Hypothalamus (tissue), 51 donors: ENCODE data around the gene DUS2.
"Not testable (repeated sequence)": the region's sequence is repeated elsewhere in the genome, so short reads cannot be mapped to it uniquely, and the experiment has no call there.

ENCODE experiments used
- DNase-seq, 51 donors: peaks; one replicate each; lab custom pipeline; 2025; lab: John Stamatoyannopoulos, UW

The DUS2 gene

DNA sequence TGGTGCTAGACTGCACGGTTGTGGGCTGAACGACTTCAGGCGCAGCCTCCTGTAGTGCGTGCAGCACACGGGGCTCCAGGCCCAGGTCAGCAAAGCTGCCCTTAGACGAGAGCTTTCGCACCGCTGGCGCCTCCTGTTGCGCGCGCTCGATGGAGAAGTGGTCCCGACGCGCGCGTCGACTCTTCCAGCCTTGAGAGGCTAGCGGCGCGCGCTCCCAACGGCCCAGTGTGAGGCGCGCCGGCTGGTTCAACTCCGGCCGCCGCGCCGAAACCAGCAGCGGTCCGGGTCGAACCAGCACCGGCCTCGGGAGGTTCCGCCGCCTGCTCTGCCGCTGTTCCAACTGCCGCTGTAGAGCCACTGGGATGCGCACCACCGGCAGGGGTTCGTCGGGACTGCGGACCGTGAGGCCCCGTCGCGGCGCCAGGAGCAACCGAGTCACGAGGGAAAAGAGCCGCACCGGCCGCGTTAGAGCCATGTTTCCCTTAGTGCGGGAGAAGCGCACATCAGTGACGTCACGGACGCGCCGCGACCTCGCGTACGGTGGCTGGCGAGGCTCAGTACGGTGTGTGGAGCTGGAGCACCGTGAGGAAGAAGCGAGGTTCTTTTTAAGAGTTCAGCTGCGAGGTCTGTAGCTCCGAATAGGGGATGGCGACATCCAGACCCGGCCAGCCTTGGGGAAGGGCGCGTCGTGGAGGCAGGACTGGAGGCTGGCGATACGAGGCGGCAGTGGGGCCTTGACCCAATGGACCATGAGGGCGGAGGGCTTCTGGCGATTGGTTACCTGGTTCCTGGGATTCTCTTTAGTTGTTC is at the start of gene DUS2, which contains the start of gene DDX28:
DUS2 (plus strand) TSS at position 557 of the 810 bp plus-strand sequence. CDS start 14,740 bp downstream, outside the sequence.
DDX28 (minus strand) TSS at position 505 of the 810 bp plus-strand sequence; CDS start at position 475, 30 bp downstream.
- peak; percentile 29 to 96 (median 85) for DNase-seq

DNA sequence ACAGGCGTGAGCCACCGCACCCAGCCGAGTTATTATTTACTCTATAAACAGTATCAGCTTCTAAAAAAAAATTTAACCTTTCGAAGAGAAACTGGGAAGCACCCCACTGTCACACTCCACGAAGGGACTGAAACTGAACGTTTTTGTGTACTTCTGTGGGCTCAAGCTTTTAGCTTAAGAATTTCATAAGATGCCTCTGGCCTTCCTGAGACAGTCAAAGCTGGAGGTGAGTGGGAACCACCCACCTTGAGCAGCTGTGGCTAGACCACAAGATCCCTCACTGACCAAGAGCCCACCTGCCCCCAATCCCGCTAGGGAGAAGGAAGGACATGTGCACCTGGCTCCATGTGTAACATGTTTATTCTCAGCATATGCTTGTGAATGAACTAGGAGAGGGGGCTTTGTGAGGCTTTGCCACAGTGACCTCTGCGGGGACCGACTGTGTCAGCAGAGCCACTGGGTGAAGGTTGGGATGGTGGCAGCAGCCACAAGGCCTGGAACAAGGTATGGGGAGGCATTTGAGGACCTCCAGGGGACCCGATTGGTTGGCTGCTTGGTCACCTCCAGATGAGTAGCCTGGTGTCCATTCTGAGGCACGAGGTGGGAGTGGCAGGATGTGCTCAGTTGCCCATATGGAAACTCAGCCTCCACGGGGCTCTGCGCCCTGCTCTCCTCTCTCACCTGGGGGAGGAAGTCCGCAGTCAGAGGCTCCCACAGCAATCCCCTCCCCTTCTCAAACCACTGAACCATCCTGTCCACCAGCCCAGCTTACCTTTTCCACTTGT is 47.6 kb upstream of the DUS2 start:
- DNase-seq, result no peak

- DNase-seq, result no peak
Measured at GRCh38 chr16:67976205-67976604, 46.9 kb upstream of the DUS2 start.

- no peak for DNase-seq
Measured at GRCh38 chr16:67977005-67977404, 46.1 kb upstream of the DUS2 start.

GRCh38 chr16:67977469-67978227 is 45.4 kb upstream of the DUS2 start:
- no peak for DNase-seq

- DNase-seq, result no peak
Measured at GRCh38 chr16:67979955-67980678, 43.0 kb upstream of the DUS2 start, which contains the start of gene DPEP3. Gene DPEP3, minus strand, starts transcription at chr16:67980499. Its CDS starts 119 bp downstream, at chr16:67980380.

DNA sequence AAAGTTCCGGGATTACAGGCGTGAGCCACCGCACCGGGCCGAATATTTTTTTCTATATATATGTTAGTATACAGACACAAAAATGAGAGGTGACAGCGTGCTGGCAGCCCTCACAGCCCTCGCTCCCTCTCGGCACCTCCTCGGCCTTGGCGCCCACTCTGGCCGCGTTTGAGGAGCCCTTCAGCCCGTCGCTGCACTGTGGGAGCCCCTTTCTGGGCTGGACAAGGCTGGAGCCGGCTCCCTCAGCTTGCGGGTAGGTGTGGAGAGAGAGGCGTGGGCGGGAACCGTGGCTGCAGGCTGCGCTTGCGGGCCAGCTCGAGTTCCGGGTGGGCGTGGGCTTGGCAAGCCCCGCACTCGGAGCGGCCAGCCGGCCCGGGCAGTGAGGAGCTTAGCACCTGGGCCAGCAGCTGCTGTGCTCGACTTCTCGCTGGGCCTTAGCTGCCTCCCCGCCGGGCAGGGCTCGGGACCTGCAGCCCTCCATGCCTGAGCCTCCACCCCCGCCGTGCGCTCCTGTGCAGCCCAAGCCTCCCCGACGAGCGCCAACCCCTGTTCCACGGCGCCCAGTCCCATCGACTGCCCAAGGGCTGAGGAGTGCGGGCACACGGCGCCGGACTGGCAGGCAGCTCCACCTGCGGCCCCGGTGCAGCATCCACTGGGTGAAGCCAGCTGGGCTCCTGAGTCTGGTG is 40.9 kb upstream of the DUS2 start:
- DNase-seq, result no peak

GRCh38 chr16:67986949-67987348 is 36.1 kb upstream of the DUS2 start:
- DNase-seq, result no peak

DNA sequence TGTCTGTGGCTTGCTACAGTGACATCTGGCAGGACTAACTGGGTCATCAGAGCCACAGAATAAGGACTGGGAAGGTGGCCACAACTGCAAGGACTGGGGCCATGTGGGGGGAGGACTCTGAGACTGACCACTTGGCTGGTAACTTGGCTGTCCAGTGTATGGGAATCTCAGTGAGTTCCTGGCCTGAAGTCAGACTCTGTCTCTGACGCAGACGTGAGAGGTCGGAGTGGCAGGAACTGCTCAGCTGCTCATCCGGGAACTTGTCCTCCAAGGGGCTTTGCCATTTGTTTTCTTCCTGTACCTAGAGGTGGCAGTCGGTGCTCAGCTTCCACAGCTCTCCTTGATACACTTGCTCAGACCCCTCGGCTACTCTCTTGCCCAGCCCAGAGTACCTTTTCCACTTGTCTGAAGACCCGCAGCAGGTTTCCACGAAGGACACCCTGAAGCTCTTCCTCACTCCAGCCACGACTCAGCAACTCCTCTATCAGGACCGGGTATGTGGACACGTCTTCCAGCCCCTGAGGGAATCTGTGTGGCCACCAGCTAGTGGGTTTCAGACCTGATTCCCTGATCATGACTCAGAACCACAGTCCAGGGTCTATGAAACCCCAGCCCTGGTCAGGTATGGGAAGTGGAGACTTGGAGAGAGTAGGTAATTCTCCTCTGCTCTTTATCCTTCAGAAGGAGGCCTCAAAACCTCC is 35.5 kb upstream of the DUS2 start:
- DNase-seq, result peak in 31 of 51 donors; percentile 11 to 69 (median 36)

DNA sequence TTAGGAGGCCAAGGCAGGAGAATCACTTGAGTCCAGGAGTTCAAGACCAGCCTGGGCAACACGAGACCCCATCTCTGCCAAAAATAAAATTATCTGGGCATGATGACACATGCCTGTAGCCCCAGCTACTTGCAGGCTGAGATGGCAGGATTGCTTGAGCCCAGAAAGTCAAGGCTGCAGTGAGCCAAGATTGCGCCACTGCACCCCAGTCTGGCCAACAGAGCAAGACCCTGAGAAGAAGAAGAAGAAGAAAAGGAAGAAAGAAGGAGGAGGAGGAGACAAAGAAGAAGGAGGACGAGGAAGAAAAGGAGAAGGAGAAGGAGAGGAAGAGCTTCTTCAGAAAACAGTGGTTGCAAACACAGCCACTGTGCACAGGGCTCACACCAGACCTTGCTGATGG is 34.4 kb upstream of the DUS2 start:
- DNase-seq, result no peak

- no peak for DNase-seq
Measured at GRCh38 chr16:67989322-67990017, 33.6 kb upstream of the DUS2 start.

DNA sequence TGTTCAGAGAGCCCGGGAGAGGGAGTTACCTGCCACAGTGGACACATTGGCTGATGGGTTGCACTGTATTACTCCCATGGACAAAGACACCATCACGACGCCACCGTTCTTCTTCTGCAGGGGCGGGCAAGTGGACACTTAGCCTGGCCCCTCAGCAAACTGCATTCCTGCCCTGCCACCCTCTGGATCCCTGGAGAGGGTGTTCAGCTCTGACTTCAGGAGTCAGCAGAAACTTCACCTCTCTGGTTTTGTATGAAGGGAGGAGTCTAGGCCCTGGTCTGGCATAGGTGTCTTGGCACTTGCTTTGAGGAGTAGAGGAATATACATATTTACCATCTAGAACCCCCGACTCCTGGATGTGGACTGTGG is 33.1 kb upstream of the DUS2 start:
- DNase-seq, result no peak

DNA sequence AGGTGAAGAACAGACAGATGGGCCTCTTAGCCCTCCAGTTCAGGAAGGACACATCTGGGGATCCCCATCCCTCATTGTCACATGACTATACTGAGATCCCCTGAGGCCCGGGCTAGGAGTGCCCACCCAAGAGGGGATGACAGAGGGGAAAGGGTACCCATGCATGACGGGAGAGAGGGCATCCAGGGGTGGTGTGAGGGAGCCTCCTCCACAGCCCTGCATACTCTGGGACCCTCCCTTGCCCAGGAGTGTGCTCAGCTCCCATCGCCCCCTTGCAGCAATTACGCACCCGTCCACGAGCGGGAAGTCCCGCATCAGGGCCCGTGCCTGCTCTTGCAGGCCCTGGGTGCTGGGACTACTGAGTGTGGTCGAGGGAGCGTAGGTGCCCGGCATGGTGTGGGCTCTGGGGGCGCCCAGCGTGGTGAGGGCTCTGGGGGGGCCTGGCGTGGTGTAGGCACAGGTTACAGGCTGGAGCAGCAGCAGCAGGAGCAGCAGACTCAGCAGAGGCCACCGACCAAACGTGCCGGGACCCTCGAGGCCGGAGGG is 30.4 kb upstream of the DUS2 start:
- DNase-seq, result no peak

GRCh38 chr16:67993207-67994039 is 29.7 kb upstream of the DUS2 start:
- peak in 45 of 51 donors; percentile 10 to 76 (median 35) for DNase-seq

DNA sequence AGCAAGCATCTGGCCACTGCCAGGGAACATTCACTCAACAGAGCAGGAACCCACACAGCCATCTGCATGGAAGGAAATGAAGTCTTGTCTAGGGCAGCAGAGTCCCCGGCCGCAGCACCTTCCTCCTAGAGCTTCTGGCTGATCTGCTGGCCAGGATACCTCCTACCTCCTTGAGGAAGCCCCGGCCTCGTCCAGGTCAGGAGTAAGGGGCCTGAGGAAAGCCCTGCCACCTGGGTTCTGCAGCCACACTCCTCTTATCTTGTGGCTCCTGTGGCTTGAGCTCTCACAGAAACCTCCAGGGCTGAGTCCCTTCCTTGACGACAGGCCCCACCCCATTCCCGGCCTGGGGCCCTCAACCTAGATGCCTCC is 29.1 kb upstream of the DUS2 start:
- DNase-seq, result not testable (repeated sequence)

DNA sequence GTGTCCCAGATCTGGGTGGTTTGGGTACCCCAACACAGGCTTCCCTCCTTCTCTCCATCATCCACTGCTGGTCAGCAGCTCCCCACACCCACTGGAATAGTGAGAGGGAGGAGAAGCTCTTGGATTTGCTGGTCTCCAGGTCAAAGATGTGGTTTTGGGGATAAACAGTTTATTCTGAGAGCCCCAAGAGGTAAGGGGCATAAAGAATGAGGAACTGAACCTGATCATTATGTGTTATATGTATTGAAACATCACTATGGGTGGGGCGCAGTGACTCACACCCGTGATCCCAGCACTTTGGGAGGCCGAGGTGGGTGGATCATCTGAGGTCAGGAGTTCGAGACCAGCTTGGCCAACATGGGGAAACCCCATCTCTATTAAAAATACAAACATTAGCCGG is 27.7 kb upstream of the DUS2 start:
- no peak for DNase-seq

- DNase-seq, result no peak
Measured at GRCh38 chr16:67996666-67997065, 26.4 kb upstream of the DUS2 start.
